GM19240 (cell line): ENCODE measurements around the gene PCDHA7.
"Not testable (repeated sequence)": the region's sequence is repeated elsewhere in the genome, so short reads cannot be mapped to it uniquely, and the experiment has no call there.

Experiments used
- DNase-seq: peaks from one replicate; pipeline ENCODE4 v3.0.0; 2011; ENCODE audit warnings: low spot score; ENCODE audit not compliant: insufficient read length

Gene PCDHA7, protein sequence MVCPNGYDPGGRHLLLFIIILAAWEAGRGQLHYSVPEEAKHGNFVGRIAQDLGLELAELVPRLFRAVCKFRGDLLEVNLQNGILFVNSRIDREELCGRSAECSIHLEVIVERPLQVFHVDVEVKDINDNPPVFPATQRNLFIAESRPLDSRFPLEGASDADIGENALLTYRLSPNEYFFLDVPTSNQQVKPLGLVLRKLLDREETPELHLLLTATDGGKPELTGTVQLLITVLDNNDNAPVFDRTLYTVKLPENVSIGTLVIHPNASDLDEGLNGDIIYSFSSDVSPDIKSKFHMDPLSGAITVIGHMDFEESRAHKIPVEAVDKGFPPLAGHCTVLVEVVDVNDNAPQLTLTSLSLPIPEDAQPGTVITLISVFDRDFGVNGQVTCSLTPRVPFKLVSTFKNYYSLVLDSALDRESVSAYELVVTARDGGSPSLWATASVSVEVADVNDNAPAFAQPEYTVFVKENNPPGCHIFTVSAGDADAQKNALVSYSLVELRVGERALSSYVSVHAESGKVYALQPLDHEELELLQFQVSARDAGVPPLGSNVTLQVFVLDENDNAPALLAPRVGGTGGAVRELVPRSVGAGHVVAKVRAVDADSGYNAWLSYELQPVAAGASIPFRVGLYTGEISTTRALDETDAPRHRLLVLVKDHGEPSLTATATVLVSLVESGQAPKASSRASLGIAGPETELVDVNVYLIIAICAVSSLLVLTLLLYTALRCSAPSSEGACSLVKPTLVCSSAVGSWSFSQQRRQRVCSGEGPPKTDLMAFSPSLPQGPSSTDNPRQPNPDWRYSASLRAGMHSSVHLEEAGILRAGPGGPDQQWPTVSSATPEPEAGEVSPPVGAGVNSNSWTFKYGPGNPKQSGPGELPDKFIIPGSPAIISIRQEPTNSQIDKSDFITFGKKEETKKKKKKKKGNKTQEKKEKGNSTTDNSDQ

DNA sequence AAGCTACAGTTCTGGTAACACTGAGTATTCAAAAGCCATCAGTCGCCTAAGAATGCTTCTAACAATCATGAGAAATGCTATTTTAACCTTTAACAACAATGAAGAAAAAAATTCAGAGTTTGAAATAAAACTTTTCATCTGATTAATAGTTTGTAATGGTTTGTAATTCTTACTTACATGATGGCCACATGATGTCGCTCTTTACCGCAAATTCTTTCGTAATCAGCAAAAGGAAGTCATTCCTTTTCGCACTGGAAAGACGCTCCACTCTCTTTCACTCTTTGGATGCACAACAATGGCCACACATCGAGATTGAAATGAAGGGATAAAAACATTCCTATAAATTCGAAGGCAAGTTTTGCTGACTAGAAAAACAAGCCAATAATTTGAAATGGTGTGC is at the start of gene PCDHA7:
PCDHA7 (plus strand) TSS at position 277 of the 400 bp plus-strand sequence; CDS start at position 392, 115 bp downstream.
- DNase-seq = no peak

DNA sequence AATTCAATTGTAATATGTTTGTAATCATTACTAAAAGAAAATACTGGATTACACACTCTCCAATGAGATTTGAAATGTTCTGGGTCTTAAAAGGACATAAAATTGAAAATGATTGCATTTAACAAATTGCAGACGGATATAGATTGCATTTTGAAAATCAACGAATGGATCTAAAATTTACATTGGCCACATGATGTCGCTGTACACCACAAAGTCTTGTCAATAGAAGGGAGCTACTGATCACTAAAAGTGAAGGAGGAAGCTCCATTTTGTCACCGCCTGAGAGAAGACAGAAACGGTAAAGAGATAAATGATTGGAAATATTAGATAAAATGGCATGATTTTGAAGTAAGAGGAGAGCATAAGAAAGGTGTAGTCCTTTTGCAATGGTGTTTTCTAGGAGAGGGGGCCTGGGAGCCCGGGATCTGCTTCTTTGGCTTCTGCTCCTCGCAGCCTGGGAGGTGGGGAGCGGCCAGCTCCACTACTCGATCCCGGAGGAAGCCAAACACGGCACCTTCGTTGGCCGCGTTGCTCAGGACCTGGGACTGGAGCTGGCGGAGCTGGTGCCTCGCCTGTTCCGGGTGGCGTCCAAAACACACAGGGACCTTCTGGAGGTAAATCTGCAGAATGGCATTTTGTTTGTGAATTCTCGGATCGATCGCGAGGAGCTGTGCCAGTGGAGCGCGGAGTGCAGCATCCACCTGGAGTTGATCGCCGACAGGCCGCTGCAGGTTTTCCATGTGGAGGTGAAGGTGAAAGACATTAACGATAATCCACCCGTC is 48.0 kb upstream of the PCDHA7 start, which contains the start of gene PCDHA1:
PCDHA1 (plus strand) TSS at position 236 of the 782 bp plus-strand sequence.
- DNase-seq = no peak

DNA sequence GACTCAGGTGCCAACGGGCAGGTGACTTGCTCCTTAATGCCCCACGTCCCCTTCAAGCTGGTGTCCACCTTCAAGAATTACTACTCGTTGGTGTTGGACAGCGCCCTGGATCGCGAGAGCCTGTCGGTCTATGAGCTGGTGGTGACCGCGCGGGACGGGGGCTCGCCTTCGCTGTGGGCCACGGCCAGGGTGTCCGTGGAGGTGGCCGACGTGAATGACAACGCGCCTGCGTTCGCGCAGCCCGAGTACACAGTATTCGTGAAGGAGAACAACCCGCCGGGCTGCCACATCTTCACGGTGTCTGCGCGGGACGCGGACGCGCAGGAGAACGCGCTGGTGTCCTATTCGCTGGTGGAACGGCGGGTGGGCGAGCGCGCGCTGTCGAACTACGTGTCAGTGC is 46.6 kb upstream of the PCDHA7 start:
- not testable (repeated sequence) for DNase-seq

DNA sequence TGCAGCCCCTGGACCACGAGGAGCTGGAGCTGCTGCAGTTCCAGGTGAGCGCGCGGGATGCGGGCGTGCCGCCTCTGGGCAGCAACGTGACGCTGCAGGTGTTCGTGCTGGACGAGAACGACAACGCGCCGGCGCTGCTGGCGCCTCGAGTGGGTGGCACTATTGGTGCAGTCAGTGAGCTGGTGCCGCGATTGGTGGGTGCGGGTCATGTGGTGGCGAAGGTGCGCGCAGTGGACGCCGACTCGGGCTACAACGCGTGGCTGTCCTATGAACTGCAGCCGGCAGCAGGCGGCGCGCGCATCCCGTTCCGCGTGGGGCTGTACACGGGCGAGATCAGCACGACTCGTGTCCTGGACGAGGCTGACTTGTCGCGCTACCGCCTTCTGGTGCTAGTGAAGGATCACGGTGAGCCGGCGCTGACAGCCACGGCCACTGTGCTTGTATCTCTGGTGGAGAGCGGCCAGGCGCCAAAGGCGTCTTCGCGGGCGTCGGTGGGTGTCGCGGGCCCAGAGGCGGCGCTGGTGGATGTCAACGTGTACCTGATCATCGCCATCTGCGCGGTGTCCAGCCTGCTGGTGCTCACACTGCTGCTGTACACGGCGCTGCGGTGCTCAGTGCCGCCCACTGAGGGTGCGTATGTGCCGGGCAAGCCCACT is 46.1 kb upstream of the PCDHA7 start:
- DNase-seq = not testable (repeated sequence)

DNA sequence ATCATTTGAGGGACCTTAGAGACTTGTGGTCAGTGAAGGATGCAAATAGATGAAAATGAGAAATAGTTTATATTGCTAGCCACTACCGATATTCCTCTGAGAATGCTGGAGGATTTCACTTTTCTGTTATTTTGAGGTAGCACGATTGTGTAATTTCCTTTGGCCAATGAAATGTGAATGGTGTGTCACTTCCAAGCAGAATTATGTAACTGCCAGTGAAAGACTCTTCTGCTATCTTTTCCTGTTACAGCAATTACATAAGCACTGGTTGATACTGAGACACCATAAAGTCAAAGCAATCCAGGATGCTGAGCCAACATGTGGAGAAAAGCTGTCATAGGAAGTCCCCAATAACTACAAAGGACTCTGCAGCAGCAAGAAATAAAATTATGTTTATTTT is 43.0 kb upstream of the PCDHA7 start:
- DNase-seq = no peak

DNA sequence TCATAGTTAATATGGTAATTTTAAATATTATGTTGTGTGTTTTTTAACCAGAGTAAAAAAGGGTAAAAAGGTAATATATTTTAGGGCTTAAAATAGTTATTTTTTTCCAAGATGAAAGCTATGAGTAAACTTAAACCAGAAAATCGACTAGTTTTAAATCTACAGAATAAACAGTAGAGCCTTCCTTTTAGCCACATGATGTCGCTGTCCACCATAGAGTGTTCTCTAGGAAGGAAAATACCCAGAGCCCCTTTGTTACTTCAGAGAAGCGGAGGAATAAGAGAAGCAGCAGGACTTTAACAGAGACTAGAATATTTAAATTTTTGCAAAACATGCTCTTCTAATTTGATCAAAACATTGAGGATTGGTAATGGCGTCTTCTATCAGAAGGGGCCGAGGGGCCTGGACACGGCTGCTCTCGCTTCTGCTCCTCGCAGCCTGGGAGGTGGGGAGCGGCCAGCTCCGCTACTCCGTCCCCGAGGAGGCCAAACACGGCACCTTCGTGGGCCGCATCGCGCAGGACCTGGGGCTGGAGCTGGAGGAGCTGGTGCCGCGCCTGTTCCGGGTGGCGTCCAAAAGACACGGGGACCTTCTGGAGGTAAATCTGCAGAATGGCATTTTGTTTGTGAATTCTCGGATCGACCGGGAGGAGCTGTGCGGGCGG is 39.3 kb upstream of the PCDHA7 start, which contains the start of gene PCDHA2:
PCDHA2 (plus strand) TSS at position 258 of the 664 bp plus-strand sequence.
- no peak for DNase-seq

DNA sequence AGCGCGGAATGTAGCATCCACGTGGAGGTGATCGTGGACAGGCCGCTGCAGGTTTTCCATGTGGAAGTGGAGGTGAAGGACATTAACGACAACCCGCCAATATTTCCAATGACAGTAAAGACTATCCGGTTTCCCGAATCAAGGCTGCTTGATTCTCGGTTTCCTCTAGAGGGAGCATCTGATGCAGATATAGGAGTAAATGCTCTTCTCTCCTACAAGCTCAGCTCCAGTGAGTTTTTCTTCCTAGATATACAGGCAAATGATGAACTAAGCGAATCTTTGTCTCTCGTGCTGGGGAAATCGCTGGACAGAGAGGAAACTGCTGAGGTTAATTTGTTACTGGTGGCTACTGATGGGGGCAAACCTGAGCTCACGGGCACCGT is 38.8 kb upstream of the PCDHA7 start:
- DNase-seq = no peak

DNA sequence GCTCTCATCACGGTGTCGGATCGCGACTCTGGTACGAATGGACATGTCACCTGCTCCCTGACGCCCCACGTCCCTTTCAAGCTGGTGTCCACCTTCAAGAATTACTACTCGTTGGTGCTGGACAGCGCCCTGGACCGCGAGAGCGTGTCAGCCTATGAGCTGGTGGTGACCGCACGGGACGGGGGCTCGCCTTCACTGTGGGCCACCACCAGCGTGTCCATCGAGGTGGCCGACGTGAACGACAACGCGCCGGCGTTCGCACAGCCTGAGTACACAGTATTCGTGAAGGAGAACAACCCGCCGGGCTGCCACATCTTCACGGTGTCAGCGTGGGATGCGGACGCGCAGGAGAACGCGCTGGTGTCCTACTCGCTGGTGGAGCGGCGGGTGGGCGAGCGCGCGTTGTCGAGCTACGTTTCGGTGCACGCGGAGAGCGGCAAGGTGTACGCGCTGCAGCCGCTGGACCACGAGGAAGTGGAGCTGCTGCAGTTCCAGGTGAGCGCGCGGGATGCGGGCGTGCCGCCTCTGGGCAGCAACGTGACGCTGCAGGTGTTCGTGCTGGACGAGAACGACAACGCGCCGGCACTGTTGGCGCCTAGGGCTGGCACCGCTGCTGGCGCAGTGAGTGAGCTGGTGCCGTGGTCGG is 37.9 kb upstream of the PCDHA7 start:
- not testable (repeated sequence) for DNase-seq

DNA sequence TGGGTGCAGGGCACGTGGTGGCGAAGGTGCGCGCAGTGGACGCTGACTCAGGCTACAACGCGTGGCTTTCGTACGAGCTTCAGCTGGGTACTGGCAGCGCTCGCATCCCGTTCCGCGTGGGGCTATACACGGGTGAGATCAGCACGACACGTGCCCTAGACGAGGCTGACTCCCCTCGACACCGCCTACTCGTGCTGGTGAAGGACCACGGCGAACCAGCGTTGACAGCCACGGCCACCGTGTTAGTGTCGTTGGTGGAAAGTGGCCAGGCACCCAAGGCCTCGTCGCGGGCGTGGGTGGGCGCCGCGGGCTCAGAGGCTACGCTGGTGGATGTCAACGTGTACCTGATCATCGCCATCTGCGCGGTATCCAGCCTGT is 37.4 kb upstream of the PCDHA7 start:
- DNase-seq = no peak

DNA sequence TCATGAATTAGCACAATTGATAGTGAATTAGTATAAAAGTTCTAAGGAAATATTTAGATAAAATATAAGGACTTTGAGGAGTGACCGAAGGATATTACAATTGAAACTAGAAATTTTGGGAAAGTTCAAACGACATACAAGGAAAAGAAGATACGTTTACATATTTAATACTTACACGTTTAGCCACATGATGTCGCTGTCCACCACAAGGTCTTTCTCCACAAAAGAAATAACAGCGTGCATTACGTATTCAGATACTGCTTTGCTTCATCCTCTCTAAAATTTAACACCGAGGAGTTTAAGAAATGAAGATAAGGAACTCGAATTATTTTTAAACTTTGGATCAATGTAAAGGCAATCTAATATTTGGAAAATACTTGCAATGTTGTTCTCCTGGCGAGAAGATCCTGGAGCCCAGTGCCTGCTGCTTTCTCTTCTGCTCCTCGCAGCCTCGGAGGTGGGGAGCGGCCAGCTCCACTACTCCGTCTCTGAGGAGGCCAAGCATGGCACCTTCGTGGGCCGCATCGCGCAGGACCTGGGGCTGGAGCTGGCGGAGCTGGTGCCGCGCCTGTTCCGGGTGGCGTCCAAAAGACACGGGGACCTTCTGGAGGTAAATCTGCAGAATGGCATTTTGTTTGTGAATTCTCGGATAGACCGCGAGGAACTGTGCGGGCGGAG is 33.1 kb upstream of the PCDHA7 start, which contains the start of gene PCDHA3:
PCDHA3 (plus strand) TSS at position 242 of the 678 bp plus-strand sequence.
- no peak for DNase-seq

DNA sequence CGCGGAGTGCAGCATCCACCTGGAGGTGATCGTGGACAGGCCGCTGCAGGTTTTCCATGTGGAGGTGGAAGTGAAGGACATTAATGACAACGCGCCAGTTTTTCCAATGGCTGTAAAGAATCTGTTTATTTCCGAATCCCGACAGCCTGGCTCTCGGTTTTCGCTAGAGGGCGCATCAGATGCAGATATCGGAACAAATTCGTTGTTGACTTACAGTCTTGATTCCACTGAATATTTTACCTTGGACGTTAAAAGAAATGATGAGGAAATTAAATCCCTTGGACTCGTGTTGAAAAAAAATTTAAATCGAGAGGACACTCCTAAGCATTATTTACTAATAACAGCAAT is 32.6 kb upstream of the PCDHA7 start:
- DNase-seq = no peak

DNA sequence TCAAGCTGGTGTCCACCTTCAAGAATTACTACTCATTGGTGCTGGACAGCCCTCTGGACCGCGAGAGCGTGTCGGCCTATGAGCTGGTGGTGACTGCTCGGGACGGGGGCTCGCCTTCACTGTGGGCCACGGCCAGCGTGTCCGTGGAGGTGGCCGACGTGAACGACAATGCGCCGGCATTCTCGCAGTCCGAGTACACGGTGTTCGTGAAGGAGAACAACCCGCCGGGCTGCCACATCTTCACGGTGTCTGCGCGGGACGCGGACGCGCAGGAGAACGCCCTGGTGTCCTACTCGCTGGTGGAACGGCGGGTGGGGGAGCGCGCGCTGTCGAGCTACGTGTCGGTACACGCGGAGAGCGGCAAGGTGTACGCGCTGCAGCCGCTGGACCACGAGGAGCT is 31.7 kb upstream of the PCDHA7 start:
- DNase-seq = not testable (repeated sequence)

DNA sequence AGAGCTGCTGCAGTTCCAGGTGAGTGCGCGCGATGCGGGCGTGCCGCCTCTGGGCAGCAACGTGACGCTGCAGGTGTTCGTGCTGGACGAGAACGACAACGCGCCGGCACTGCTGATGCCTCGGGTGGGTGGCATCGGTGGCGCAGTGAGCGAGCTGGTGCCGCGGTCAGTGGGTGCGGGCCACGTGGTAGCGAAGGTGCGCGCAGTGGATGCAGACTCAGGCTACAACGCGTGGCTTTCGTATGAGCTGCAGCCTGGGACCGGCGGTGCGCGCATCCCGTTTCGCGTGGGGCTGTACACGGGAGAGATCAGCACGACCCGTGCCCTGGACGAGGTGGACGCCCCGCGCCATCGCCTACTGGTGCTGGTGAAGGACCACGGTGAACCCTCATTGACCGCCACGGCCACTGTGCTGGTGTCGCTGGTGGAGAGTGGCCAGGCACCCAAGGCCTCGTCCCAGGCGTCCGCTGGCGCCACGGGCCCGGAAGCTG is 31.2 kb upstream of the PCDHA7 start:
- DNase-seq = no peak

DNA sequence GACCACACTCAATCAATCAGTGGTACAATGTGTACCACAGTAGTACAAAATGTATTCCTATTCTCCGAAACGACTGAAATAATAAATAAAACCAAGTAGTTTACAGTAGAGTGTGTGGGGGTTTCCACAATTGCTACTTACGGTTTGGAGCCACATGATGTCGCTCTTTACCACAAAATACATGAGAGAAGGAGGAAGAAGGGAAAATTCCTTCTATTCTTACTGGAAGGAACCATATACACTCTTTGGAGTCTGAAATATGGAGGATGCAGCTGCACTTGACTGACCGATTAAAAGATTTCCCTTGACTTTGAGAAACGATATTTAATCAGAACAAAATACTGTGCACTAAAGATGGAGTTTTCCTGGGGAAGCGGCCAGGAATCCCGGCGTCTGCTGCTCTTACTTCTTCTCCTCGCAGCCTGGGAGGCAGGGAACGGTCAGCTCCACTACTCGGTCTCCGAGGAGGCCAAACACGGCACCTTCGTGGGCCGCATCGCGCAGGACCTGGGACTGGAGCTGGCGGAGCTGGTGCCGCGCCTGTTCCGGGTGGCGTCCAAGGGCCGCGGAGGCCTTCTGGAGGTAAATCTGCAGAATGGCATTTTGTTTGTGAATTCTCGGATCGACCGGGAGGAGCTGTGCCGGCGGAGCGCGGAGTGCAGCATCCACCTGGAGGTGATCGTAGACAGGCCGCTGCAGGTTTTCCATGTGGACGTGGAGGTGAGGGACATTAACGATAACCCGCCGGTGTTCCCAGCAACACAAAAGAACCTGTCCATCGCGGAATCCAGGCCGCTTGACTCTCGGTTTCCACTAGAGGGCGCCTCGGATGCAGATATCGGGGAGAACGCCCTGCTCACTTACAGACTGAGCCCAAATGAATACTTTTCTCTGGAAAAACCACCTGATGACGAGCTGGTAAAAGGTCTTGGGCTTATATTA is 27.0 kb upstream of the PCDHA7 start, which contains the start of gene PCDHA4:
PCDHA4 (plus strand) TSS at position 235 of the 942 bp plus-strand sequence.
- no peak for DNase-seq

DNA sequence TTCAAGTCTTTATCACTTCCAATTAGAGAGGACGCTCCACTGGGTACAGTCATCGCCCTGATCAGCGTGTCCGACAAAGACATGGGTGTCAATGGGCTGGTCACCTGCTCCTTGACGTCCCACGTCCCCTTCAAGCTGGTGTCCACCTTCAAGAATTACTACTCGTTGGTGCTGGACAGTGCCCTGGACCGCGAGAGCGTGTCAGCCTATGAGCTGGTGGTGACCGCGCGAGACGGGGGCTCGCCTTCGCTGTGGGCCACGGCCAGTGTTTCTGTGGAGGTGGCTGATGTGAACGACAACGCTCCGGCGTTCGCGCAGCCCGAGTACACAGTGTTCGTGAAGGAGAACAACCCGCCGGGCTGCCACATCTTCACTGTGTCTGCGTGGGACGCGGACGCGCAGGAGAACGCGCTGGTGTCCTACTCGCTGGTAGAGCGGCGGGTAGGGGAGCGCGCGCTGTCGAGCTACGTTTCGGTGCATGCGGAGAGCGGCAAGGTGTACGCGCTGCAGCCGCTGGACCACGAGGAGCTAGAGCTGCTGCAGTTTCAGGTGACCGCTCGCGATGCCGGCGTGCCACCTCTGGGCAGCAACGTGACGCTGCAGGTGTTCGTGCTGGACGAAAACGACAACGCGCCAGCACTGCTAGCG is 25.7 kb upstream of the PCDHA7 start:
- not testable (repeated sequence) for DNase-seq

DNA sequence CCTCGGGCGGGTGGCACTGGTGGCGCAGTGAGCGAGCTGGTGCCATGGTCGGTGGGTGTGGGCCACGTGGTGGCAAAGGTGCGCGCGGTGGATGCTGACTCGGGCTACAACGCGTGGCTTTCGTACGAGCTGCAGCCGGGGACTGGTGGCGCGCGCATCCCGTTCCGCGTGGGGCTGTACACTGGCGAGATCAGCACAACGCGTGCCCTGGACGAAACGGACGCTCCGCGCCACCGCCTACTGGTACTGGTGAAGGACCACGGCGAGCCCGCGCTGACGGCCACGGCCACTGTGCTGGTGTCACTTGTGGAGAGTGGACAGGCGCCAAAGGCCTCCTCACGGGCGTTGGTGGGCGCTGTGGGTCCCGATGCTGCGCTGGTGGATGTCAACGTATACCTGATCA is 25.2 kb upstream of the PCDHA7 start:
- no peak for DNase-seq
